ENCODE measurements around the gene ARID2. TPM values are rescaled to one million over a fixed set of nuclear protein-coding genes. Genes with fewer than 3 reads are reported as not detected.

The ARID2 gene
- total and polyA plus RNA-seq, 10 of the 15 experiments (the other 5 are each of a cell fraction or from before 2014, with no cell fraction given), result 9.2 to 29.8 (median 20.3) TPM

- ATAC-seq, result no peak
- Histone ChIP-seq H3K79me2 (ENCODE audit: control insufficient read depth, insufficient read depth, low read length) (no peaks in the 10 kb centered on the region), H3K4me1 (ENCODE audit: control insufficient read depth, insufficient read depth, low read length) (no peaks in the 10 kb centered on the region), H3K9me3 (replicated peaks; ENCODE audit: control insufficient read depth, insufficient read depth, low read length) (no peaks in the 10 kb centered on the region), H3K9ac (ENCODE audit: control insufficient read depth, insufficient read depth, low read length) (no peak overlapping the region), H3K36me3 (ENCODE audit: control insufficient read depth in 2 of 2, insufficient read depth in 2 of 2, low read length in 1 of 2) (no peaks in the 10 kb centered on the region), H3K4me2 (ENCODE audit: control insufficient read depth, insufficient read depth) (no peak overlapping the region), H3K4me3 (no peak overlapping the region), H4K20me1 (ENCODE audit: control insufficient read depth, insufficient read depth) (no peaks in the 10 kb centered on the region), H3K27ac (ENCODE audit: control insufficient read depth, insufficient read depth) (no peak overlapping the region), H3K27me3 (replicated peaks in 1 of 2; ENCODE audit: control insufficient read depth in 2 of 2, insufficient read depth in 2 of 2, low read length in 1 of 2) (no peaks in the 10 kb centered on the region), H2AFZ (ENCODE audit: control insufficient read depth, low read depth, low read length) (no peak overlapping the region)
- POLR2A ChIA-PET, result no interaction called here
- no peak for FAIRE-seq
- intact Hi-C loops (cut with micrococcal nuclease; ENCODE audit: unreplicated experiment), result no loop called here
- BruUV-seq (replicated peaks), result no TSS peak
- in situ Hi-C loops (cut with MboI), result no loop called here
- RAD21 ChIA-PET (ENCODE audit: unreplicated experiment), result no interaction called here
- TF ChIP-seq NKRF (conservative IDR thresholded peaks at IDR 0.05) (no peak), EZH2 (IDR thresholded peaks at IDR 0.05; ENCODE audit: borderline replicate concordance, control insufficient read depth, low read depth, low read length) (no peak), DPF2 (IDR thresholded peaks at IDR 0.05) (no peak), ZNF592 (IDR thresholded peaks at IDR 0.05) (no peak), EGR1 (IDR thresholded peaks at IDR 0.05; ENCODE audit: borderline replicate concordance in 1 of 2, low read depth in 2 of 2, low read length in 2 of 2) (no peak), ZBTB33 (IDR thresholded peaks at IDR 0.05) (no peak), MXI1 (IDR thresholded peaks at IDR 0.05; ENCODE audit: low read depth, low read length) (no peak), ZBTB40 (IDR thresholded peaks at IDR 0.05; ENCODE audit: borderline replicate concordance) (no peak), BRCA1 (IDR thresholded peaks at IDR 0.05; ENCODE audit: low read depth, low read length) (no peak)
- DNase-seq (ENCODE audit: low read depth, low spot score), result no peak
- SMC1A ChIA-PET (ENCODE audit: uncharacterized antibody, unreplicated experiment), result no interaction called here
- CTCF ChIA-PET, result interaction anchor here (0.7 kb wide), 1 partner anchor 188 kb away, joined by 3 read pairs; no protein-coding TSS in a partner anchor
- WGBS (ENCODE audit: insufficient coverage, insufficient replicate concordance, low lambda C conversion rate, missing lambda C conversion rate), result 53% methylated on average over 2 of the region's 2 CpGs
These were observed 24.1 kb upstream of the ARID2 start for GRCh38 chr12:45705404-45705803.
